ENCODE data around the gene USE1.
"Not testable (repeated sequence)": the region's sequence is repeated elsewhere in the genome, so short reads cannot be mapped to it uniquely, and the experiment has no call there.

Gene USE1

DNA sequence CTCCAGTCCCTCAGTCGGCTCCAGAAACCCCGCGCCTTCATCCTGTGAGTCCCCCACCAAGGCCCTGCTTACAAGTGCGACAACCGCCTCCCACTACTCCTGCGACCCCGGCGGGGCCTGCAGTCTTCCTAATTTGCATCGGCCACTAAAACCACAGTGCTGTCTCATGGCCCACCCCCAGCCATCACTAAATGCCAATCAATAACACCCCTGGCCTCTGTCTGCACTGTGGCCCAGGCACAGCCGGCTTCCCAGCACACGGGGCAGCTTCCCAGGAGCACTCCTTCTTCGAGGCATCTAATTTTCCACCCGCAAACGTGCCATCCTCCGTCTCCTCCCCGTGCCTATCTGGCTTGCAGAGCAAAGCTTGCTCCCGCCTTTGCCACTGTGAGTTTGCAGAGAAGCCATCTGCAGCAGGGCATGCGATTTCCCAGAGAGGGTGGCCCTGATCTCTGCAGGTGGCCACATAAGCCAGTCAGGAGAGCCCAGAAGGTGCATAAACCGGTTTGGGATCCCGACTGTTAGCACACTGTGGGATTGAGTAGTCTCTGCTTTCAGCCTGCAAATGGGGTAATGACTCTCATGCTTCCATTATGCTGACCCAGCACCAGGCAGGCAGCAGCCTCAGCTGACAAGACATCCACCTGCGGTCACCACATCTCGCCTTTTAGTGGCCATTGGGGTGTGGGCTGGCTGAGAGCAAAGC, 34.0 kb upstream of the USE1 start:
- no peak for FAIRE-seq
- no peak for DNase-seq (ENCODE audit: insufficient read length, low spot score)
- TF ChIP-seq, protein P1, sequence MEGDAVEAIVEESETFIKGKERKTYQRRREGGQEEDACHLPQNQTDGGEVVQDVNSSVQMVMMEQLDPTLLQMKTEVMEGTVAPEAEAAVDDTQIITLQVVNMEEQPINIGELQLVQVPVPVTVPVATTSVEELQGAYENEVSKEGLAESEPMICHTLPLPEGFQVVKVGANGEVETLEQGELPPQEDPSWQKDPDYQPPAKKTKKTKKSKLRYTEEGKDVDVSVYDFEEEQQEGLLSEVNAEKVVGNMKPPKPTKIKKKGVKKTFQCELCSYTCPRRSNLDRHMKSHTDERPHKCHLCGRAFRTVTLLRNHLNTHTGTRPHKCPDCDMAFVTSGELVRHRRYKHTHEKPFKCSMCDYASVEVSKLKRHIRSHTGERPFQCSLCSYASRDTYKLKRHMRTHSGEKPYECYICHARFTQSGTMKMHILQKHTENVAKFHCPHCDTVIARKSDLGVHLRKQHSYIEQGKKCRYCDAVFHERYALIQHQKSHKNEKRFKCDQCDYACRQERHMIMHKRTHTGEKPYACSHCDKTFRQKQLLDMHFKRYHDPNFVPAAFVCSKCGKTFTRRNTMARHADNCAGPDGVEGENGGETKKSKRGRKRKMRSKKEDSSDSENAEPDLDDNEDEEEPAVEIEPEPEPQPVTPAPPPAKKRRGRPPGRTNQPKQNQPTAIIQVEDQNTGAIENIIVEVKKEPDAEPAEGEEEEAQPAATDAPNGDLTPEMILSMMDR (IDR thresholded peaks at IDR 0.05; ENCODE audit: insufficient read depth, missing control alignments): no peak

DNA sequence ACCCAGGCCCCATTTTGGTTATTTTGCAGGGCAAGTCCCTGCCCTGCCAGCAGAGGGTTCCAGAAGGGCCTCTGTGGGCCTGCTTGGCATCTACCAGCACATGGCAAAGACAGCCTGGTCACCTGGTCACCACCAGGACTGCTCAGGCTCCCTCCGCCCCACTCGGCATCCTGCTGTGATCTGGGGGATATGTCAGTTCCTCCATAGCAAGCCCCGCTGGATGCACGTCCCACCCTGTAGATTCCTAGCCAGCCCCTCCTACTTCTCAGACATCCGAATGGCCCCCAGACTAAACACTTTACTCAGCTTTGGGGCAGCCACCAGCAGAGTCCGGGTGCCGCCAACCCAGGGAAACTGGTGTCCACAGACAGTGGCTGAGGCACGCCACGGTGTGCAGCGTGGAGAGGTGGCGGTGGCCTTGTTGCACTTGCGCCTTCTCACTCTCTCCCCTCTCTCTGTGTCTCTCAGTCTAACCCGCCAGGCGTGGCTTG, 31.8 kb upstream of the USE1 start:
- TF ChIP-seq, protein P1 (IDR thresholded peaks at IDR 0.05; ENCODE audit: insufficient read depth, missing control alignments): no peak
- FAIRE-seq: no peak
- no peak for DNase-seq (ENCODE audit: insufficient read length, low spot score)

DNA sequence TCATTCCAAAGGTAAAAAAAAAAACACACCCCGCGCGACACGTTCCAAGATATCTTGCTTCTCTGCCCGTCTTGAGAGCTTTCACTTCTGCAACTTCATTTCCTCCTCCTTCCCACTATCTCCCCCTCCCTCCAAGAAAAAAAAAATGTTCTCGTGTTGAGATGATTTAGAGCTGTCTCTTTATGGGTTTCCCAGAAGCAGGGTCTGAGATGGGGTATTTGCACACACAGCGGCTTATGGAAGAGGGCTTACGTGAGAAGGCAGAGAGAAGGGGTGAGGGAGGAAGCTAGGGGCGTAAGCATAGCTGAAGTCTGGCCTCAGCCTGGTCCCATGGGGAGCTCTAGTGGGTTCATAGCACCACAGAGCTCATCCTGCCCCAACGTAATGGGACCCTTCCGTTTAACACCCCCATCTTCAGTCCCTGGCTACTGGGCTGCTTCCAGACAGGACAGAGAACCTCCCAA, 31.3 kb upstream of the USE1 start:
- FAIRE-seq (no peak), DNase-seq (ENCODE audit: insufficient read length, low spot score) (no peak)
- TF ChIP-seq, protein P1 (IDR thresholded peaks at IDR 0.05; ENCODE audit: insufficient read depth, missing control alignments): no peak

DNA sequence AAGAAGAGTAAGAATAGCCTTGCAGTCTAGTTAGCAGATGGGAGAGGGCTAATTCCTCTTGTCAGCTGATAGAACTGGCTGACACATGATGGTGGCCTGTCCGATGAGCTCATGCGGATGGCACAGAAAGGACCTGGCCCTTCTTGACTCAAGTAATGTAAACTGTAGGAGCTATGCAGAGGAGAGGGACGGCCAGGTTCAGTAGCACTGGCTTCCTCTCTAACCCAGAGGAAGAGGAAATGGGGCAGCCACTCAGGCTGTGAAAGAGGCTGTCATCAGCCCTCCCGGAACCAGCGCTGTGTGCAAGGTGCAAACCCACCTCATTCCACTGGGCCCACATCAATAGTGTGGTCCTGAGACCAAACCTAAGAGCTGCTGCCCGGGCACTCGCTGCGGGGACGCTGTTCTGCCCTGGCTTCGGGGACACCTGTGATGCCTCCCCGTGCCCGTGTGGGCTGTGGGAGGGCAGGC, 30.8 kb upstream of the USE1 start:
- DNase-seq (ENCODE audit: insufficient read length, low spot score) (no peak), FAIRE-seq (no peak)
- TF ChIP-seq, protein P1 (IDR thresholded peaks at IDR 0.05; ENCODE audit: insufficient read depth, missing control alignments): no peak

DNA sequence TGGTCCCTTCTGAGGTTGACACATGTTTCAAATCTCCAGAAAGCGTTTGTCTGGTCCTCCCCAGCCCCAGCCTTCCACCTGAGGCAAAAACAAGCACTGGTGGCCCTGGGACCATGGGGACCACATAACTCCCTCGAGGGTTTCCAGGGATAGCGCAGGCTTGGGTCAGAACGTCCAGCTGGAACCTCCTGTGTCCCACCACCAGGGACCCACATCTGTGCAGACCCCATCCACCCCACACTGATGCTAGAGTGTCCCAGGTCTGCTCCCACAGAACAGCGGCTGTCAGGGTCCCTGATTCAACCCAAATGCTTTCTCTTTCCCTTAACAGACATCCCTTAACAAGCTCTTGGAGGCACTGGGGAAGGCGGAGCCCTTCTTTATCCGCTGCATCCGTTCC, 29.6 kb upstream of the USE1 start:
- FAIRE-seq (no peak), DNase-seq (ENCODE audit: insufficient read length, low spot score) (no peak)
- TF ChIP-seq, protein P1 (IDR thresholded peaks at IDR 0.05; ENCODE audit: insufficient read depth, missing control alignments): no peak

DNA sequence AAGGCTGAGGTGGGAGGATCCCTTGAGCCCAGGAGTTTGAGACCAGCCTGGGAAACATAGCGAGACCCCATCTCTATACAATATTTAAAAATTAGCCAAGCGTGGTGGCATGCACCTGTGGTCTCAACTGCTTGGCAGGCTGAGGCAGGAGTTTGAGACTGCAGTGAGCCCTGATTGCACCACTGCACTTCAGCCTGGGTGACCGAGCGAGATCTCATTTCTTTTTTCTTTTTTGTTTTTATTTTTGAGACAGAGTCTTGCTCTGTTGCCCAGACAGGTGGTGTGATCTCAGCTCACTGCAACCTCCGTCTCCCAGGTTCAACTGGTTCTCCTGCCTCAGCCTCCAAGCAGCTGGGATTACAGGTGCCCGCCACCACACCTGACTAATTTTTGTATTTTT, 23.4 kb upstream of the USE1 start:
- FAIRE-seq; DNase-seq (ENCODE audit: insufficient read length, low spot score): not testable (repeated sequence)

DNA sequence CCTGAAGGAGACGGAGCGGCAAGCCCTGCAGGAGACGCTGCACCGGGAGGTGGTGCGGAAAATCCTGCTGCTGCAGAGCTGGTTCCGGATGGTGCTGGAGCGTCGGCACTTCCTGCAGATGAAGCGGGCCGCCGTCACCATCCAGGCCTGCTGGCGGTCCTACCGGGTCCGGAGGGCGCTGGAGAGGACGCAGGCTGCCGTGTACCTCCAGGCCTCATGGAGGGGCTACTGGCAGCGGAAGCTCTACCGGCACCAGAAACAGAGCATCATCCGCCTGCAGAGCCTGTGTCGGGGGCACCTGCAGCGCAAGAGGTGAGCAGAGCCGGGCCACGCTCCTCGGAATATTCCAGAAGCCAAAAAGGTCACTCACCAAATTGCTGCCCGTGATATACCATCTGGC, 22.4 kb upstream of the USE1 start:
- FAIRE-seq: no peak
- no peak for DNase-seq (ENCODE audit: insufficient read length, low spot score)
- TF ChIP-seq, protein P1 (IDR thresholded peaks at IDR 0.05; ENCODE audit: insufficient read depth, missing control alignments): no peak

Measured in D721Med (cell line).